Stomach (tissue), 9 donors: Measurements from ENCODE around the gene NT5C. TPM values are rescaled to one million over a fixed set of nuclear protein-coding genes. Genes with fewer than 3 reads are reported as not detected.
"Not testable (repeated sequence)": the region's sequence is repeated elsewhere in the genome, so short reads cannot be mapped to it uniquely, and the experiment has no call there.

Experiments
- DNase-seq, 2 donors: peaks; one replicate each; pipeline versions ENCODE4 v3.0.0 to v3.0.0-alpha.2; 2013 to 2019
- H3K27ac ChIP-seq, 5 donors: fragments of 200-600 bp in 4 of 5; sonication (generic) in 4 of 5; one replicate each; pipeline ENCODE4 v1.5.1; 2013 to 2019; ENCODE audit warnings: mild to moderate bottlenecking in 1 of 5, moderate library complexity in 1 of 5
- H3K27me3 ChIP-seq, 3 donors: fragments of 200-600 bp; sonication (generic); one replicate each; pipeline ENCODE4 v1.5.1; 2017 to 2019; ENCODE audit warnings: mixed run types in 1 of 3
- H3K36me3 ChIP-seq, 4 donors: fragments of 200-600 bp; sonication (generic); 1 replicate in 3 of 4; 2 replicates in 1 of 4; pipeline ENCODE4 v1.5.1; 2016 to 2019
- H3K4me1 ChIP-seq, 4 donors: fragments of 200-600 bp; sonication (generic); one replicate each; pipeline ENCODE4 v1.5.1; 2016 to 2019
- H3K4me3 ChIP-seq, 4 donors: fragments of 200-600 bp; sonication (generic) in 3 of 4; one replicate each; pipeline ENCODE4 v1.5.1; 2016 to 2019; ENCODE audit warnings: mild to moderate bottlenecking in 1 of 4
- H3K9me3 ChIP-seq, 4 donors: fragments of 200-600 bp; sonication (generic); one replicate each; pipeline ENCODE4 v1.5.1; 2016 to 2019
- EP300 ChIP-seq: sonication (generic); formaldehyde crosslinking; IDR thresholded peaks from one replicate; pipeline ENCODE4 v1.6.1; 2017; ENCODE audit warnings: antibody characterized with exemption
- POLR2A ChIP-seq, 4 donors: fragments of 450-650 bp; IDR thresholded peaks; one replicate each; pipeline ENCODE4 v1.6.1; 2016; ENCODE audit warnings: antibody characterized with exemption in 4 of 4, control low read depth in 2 of 4, mild to moderate bottlenecking in 1 of 4, moderate library complexity in 1 of 4
- POLR2AphosphoS5 ChIP-seq, 3 donors: sonication (generic); formaldehyde crosslinking; IDR thresholded peaks; one replicate each; pipeline ENCODE4 v1.6.1; 2016; ENCODE audit warnings: antibody characterized with exemption in 3 of 3
- WGBS, 5 donors: extraction: QIAGEN DNeasy Blood & Tissue Kit in 3 of 5; methylation state at CpG; one replicate each; pipeline versions ENCODE4 v1.1.5 to v1.1.7; 2013 to 2018; 5-methylcytosine and 5-hydroxymethylcytosine counted together
- intact Hi-C: fragments of 100-400 bp; cut with DNase I; formaldehyde crosslinking; loops from one replicate; pipeline ENCODE4 v1.15.1; 2023; ENCODE audit warnings: low total_unique reads
- polyA plus RNA-seq, 3 donors: library from polyadenylated mRNA; stranded (reverse); fragments of 200-250 nt; gene quantifications; one replicate each; pipeline ENCODE4 v1.2.3, GENCODE V29; 2013
- total RNA-seq, 5 donors: library from RNA; depleted of rRNA; stranded (reverse); fragments of >200 nt; gene quantifications; one replicate each; pipeline versions ENCODE4 v1.1.0 to v1.2.3, GENCODE V29; 2014 to 2016
- TF ChIP-seq, protein P1 (sequence below), 7 experiments: fragments of 450-650 bp in 4 of 7; fragments of 200-600 bp in 3 of 7; sonication (generic) in 3 of 7; IDR thresholded peaks; one replicate each; pipeline ENCODE4 v1.5.1; 2016 to 2019; ENCODE audit warnings: antibody characterized with exemption in 7 of 7, control low read depth in 2 of 7, mild to moderate bottlenecking in 1 of 7
- donor health status: healthy with polysubstance abuse.
- donor health status: Bipolar disorder and iron deficiency.
- donor health status: healthy.

NT5C gene
- total and polyA plus RNA-seq, 8 donors: 24.1 to 472 (median 119) TPM

DNA sequence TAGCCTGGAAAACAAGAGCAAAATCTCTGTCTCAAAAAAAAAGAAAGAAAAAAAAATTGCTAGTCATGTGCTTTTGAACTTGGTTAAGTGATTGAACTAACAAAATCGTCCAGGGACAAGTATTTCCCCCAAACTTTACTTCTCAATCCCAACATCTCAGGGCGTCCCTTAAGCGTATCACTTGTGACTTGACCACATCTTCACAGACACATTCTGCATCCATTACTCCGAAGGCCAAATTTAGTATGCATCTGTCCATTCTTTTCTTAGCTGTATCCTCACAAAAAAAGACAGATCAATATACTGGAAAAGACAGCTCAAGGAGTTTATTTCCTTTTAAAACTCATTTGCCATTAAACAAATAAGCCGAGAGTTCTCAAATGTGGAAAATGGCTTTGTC, 28.7 kb upstream of the NT5C start:
- no peak for TF ChIP-seq POLR2A (IDR thresholded peaks at IDR 0.05)
- DNase-seq: no peak
- Histone ChIP-seq H3K4me3 (no peak overlapping the region), H3K27me3 (no peaks in the 10 kb centered on the region), H3K9me3 (no peaks in the 10 kb centered on the region), H3K4me1 (peaks cover 0 to 18% (median 4%) of the 10 kb centered on the region in 4 donors), H3K36me3 (peaks cover 0 to 23% (median 17%) of the 10 kb centered on the region in 4 donors), H3K27ac (peak overlapping the region in 3 of 5 donors; percentile 46 to 71 (median 58))
- 88 to 92% (median 91%) methylated on average over 5 of the region's 5 CpGs for WGBS, 5 donors
- intact Hi-C loops: no loop called here

DNA sequence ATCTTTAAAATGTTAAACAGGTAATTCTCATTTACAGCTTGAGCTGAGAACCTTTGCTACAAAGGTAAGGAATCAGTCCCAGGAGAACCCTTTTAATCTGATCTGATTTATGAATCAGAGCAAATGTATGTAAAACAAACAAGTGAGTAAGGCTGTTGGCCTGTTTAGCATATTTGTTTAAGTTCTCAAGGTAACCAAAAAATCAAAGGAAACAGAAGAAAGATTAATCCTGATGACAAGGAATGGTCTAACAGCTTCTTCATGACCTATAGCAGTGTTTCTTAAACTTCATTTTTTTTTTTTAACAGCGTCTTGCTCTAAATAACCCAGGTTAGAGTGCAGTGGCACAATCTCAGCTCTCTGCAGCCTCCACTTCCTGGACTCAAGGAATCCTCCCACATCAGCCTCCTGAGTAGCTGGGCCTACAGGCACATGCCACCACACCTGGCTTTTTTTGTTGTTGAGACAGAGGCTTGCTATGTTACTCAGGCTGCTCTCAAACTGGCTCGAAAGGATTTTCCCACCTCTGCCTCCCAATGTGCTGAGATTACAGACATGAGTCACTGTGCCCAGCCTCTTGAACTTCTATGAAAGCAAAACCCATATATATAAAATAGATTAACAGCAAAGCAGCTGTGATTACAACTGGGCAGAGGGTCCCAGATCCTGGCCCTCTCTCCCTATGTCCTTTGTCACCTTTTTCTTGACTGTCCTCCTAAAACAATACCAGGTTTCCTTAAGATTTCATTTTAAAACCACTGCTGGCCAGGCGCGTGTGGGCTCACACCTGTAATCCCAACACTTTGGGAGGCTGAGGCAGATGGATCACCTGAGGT, 27.9 kb upstream of the NT5C start:
- 68 to 78% (median 71%) methylated on average over 4 of the region's 4 CpGs for WGBS, 5 donors
- Histone ChIP-seq H3K27me3 (no peaks in the 10 kb centered on the region), H3K27ac (peak overlapping the region; percentile 29 to 71 (median 58))

DNA sequence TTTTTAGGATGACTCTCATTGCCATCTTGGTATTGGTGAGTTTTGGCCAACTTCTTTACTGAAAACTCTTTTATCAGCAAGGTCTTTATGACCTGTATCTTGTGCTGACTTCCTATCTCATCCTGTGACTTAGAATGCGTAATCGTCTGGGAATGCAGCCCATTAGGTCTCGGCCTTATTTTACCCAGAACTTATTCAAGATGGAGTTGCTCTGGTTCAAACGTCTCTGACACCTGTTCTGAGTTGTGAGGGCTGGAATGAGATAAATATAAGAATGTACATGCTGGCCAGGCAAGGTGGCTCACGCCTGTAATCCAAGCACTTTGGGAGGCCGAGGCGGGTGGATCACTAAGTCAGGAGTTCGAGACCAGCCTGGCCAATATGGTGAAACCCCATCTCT, 26.9 kb upstream of the NT5C start:
- WGBS, 5 donors: 90 to 93% (median 91%) methylated on average over 8 of the region's 8 CpGs
- intact Hi-C loops, DNase-seq, H3K9me3 ChIP-seq, H3K27me3 ChIP-seq, H3K4me3 ChIP-seq: not testable (repeated sequence)
- Histone ChIP-seq H3K36me3 (peaks cover 0 to 12% (median 3%) of the 10 kb centered on the region in 4 donors), H3K27ac (peak overlapping the region in 1 of 5 donors; percentile 71), H3K4me1 (peaks cover 5 to 28% (median 13%) of the 10 kb centered on the region in 4 donors)

More for the DNA sequence above, 27.9 kb upstream of the NT5C start:
- no peak for TF ChIP-seq POLR2AphosphoS5 (IDR thresholded peaks at IDR 0.05)
- TF ChIP-seq EP300: no peak
- TF ChIP-seq, protein P1, sequence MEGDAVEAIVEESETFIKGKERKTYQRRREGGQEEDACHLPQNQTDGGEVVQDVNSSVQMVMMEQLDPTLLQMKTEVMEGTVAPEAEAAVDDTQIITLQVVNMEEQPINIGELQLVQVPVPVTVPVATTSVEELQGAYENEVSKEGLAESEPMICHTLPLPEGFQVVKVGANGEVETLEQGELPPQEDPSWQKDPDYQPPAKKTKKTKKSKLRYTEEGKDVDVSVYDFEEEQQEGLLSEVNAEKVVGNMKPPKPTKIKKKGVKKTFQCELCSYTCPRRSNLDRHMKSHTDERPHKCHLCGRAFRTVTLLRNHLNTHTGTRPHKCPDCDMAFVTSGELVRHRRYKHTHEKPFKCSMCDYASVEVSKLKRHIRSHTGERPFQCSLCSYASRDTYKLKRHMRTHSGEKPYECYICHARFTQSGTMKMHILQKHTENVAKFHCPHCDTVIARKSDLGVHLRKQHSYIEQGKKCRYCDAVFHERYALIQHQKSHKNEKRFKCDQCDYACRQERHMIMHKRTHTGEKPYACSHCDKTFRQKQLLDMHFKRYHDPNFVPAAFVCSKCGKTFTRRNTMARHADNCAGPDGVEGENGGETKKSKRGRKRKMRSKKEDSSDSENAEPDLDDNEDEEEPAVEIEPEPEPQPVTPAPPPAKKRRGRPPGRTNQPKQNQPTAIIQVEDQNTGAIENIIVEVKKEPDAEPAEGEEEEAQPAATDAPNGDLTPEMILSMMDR (IDR thresholded peaks at IDR 0.05): no peak
- Histone ChIP-seq H3K36me3 (peaks cover 0 to 15% (median 9%) of the 10 kb centered on the region in 4 donors), H3K4me1 (peaks cover 3 to 25% (median 8%) of the 10 kb centered on the region in 4 donors), H3K9me3 (no peaks in the 10 kb centered on the region), H3K4me3 (no peak overlapping the region)
- peak; percentile 25 to 75 for DNase-seq
- intact Hi-C loops: no loop called here

DNA sequence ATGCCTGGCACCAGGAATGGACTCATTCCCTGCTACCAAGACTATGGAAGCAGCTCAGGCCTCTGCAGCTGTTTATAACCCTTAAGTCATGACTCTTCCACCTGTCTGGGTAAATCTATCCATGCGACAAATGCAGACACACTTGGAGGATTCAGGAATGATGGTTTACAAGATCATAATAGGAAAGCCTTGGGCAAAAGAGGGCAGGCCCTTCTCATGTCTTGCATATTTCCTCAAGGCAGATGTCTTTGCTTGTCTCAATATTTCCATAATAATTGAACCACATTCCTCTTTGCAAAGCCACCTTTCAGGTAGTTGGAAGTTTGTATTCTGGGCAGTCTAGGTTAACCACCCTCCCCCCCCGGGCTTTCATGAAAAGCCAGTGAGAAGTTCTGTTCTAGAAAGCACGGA, 23.7 kb upstream of the NT5C start:
- WGBS, 5 donors: 80 to 92% (median 88%) methylated on average over 3 of the region's 3 CpGs
- intact Hi-C loops: no loop called here
- peaks cover 11 to 52% (median 22%) of the 10 kb centered on the region in 4 donors for H3K4me1 ChIP-seq
- no peaks in the 10 kb centered on the region for H3K9me3 ChIP-seq
- no peaks in the 10 kb centered on the region for H3K36me3 ChIP-seq
- peak overlapping the region in 2 of 5 donors; percentile 85 to 95 for H3K27ac ChIP-seq
- H3K27me3 ChIP-seq: no peaks in the 10 kb centered on the region
- no peak for TF ChIP-seq POLR2AphosphoS5 (IDR thresholded peaks at IDR 0.05)
- TF ChIP-seq, protein P1 (IDR thresholded peaks at IDR 0.05): no peak
- TF ChIP-seq EP300: no peak
- TF ChIP-seq POLR2A (IDR thresholded peaks at IDR 0.05): no peak
- DNase-seq: no peak
- peak overlapping the region in 1 of 4 donors; percentile 96 for H3K4me3 ChIP-seq

DNA sequence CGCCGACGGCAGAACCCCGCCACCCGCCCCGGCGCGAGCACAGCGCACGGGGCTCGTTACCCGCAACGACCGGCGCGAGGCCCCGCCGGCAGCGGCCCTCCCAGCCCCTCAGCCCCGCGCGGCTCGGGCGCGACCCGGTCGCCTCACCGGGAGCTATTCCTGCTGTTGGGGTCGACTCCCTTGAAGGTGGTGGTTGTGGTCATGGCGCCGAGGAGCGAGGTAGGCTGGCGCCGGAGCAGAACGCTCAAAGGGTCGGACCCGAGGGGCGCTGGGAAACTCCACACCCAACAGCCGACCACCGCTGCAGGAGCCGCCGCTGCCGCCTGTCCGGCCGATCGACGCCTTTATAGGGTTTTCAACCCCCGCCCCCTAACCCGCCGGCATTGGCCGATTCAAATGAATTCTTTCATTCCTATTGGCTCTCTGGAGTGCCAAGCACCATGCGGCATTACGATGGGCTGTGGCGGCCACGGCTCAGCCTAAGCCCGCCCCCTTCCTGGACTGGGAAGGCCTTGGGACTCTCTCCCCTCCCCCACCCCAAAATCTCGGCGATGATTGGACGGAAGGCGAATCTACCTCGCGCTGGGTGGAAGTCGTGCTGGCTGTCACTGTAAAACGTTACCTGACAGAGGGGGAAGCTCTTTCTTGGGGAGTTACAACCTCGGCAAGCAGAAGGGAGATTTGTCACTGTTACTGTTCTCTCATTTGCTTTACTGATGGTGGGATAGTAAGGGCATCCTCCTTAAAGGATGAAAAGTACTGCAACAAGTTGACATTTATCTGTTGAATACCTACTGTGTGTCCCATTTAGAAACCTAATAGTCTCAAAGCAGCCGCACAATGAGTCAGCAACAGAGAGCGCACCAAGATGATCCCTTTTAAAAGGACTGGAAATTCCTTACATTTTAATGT, 22.9 kb upstream of the NT5C start, which contains the start of gene JPT1:
TSS of gene JPT1 (minus strand) at position 318 of the 912 bp plus-strand sequence. CDS start at position 203, 115 bp downstream.
- Histone ChIP-seq H3K27ac (peak within 1 kb of the TSS; percentile 83 to 95 (median 89)), H3K36me3 (no peaks in the 10 kb centered on the region), H3K4me1 (peaks cover 8 to 54% (median 22%) of the 10 kb centered on the region in 4 donors), H3K27me3 (no peaks in the 10 kb centered on the region), H3K9me3 (no peaks in the 10 kb centered on the region), H3K4me3 (peak within 1 kb of the TSS; percentile 82 to 96 (median 93))
- TF ChIP-seq POLR2A (IDR thresholded peaks at IDR 0.05): peak in 2 of 4 donors; percentile 85 to 98
- TF ChIP-seq, protein P1 (IDR thresholded peaks at IDR 0.05): no peak
- no peak for TF ChIP-seq EP300
- TF ChIP-seq POLR2AphosphoS5 (IDR thresholded peaks at IDR 0.05): peak; percentile 57 to 100 (median 99)
- intact Hi-C loops: no loop called here
- WGBS, 5 donors: 2 to 3% (median 2%) methylated on average over 34 to 67 of the region's 67 CpGs
- peak; percentile 99 to 100 for DNase-seq
